ENCODE results near the gene PTPN3.
"Not testable (repeated sequence)": the region's sequence is repeated elsewhere in the genome, so short reads cannot be mapped to it uniquely, and the experiment has no call there.

Gene PTPN3

GRCh38 chr9:109498195-109499092, at the start of gene PTPN3:
Gene PTPN3 (minus strand): TSS chr9:109498307. CDS start chr9:109463434, 34,873 bp downstream.
- no peak for TF ChIP-seq CTCF (IDR thresholded peaks at IDR 0.05; ENCODE audit: control insufficient read depth, insufficient read depth, low read depth, low read length, missing control alignments)
- DNase-seq (ENCODE audit: low read depth): no peak
- peak within 1 kb of the TSS; percentile 37 for H3K4me3 ChIP-seq (ENCODE audit: control insufficient read depth, low read depth, low read length)

GRCh38 chr9:109544954-109545353, 46.8 kb upstream of the PTPN3 start:
- H3K4me3 ChIP-seq (ENCODE audit: control insufficient read depth, low read depth, low read length); DNase-seq (ENCODE audit: low read depth): not testable (repeated sequence)

- no peak for TF ChIP-seq CTCF (IDR thresholded peaks at IDR 0.05; ENCODE audit: control insufficient read depth, insufficient read depth, low read depth, low read length, missing control alignments)
- no peak for DNase-seq (ENCODE audit: low read depth)
- no peak overlapping the region for H3K4me3 ChIP-seq (ENCODE audit: control insufficient read depth, low read depth, low read length)
Measured at GRCh38 chr9:109542922-109543321, 44.8 kb upstream of the PTPN3 start.

GRCh38 chr9:109538346-109538745, 40.2 kb upstream of the PTPN3 start:
- TF ChIP-seq CTCF (IDR thresholded peaks at IDR 0.05; ENCODE audit: control insufficient read depth, insufficient read depth, low read depth, low read length, missing control alignments): no peak
- no peak overlapping the region for H3K4me3 ChIP-seq (ENCODE audit: control insufficient read depth, low read depth, low read length)
- DNase-seq (ENCODE audit: low read depth): no peak

- no peak for TF ChIP-seq CTCF (IDR thresholded peaks at IDR 0.05; ENCODE audit: control insufficient read depth, insufficient read depth, low read depth, low read length, missing control alignments)
- no peak for DNase-seq (ENCODE audit: low read depth)
- H3K4me3 ChIP-seq (ENCODE audit: control insufficient read depth, low read depth, low read length): no peak overlapping the region
Measured at GRCh38 chr9:109537288-109537687, 39.2 kb upstream of the PTPN3 start.

- TF ChIP-seq CTCF (IDR thresholded peaks at IDR 0.05; ENCODE audit: control insufficient read depth, insufficient read depth, low read depth, low read length, missing control alignments): no peak
- no peak for DNase-seq (ENCODE audit: low read depth)
- no peak overlapping the region for H3K4me3 ChIP-seq (ENCODE audit: control insufficient read depth, low read depth, low read length)
Measured at GRCh38 chr9:109536859-109537258, 38.8 kb upstream of the PTPN3 start.

- H3K4me3 ChIP-seq (ENCODE audit: control insufficient read depth, low read depth, low read length): no peak overlapping the region
- no peak for TF ChIP-seq CTCF (IDR thresholded peaks at IDR 0.05; ENCODE audit: control insufficient read depth, insufficient read depth, low read depth, low read length, missing control alignments)
- DNase-seq (ENCODE audit: low read depth): no peak
Measured at GRCh38 chr9:109535365-109535764, 37.3 kb upstream of the PTPN3 start.
